ENCODE data around the gene TRIM58.
A peak's percentile ranks its signal among the peaks of the same experiment; 100 is the strongest.

Gene TRIM58

GRCh38 chr1:247884797-247885413 lies 27.9 kb downstream of the TRIM58 start:
- peak; percentile 5 for DNase-seq (ENCODE audit: low spot score)

- no peak for DNase-seq (ENCODE audit: low spot score)
Measured at GRCh38 chr1:247895163-247895637, 38.2 kb downstream of the TRIM58 start, which contains the start of gene OR2W3. Gene OR2W3, plus strand, starts transcription at chr1:247895587. Its CDS starts 0 bp downstream, at chr1:247895587.

GRCh38 chr1:247895976-247896375 lies 39.0 kb downstream of the TRIM58 start:
- DNase-seq (ENCODE audit: low spot score), result no peak

- no peak for DNase-seq (ENCODE audit: low spot score)
Measured at GRCh38 chr1:247904122-247904521, 47.1 kb downstream of the TRIM58 start.

- no peak for DNase-seq (ENCODE audit: low spot score)
Measured at GRCh38 chr1:247905181-247905580, 48.2 kb downstream of the TRIM58 start.

- no peak for DNase-seq (ENCODE audit: low spot score)
Measured at GRCh38 chr1:247905910-247906503, 49.0 kb downstream of the TRIM58 start.

GRCh38 chr1:247906504-247907047 lies 49.6 kb downstream of the TRIM58 start:
- peak; percentile 91 for DNase-seq (ENCODE audit: low spot score)

- DNase-seq (ENCODE audit: low spot score), result no peak
Measured at GRCh38 chr1:247908766-247909165, 51.8 kb downstream of the TRIM58 start.

GRCh38 chr1:247913786-247914185 lies 56.8 kb downstream of the TRIM58 start:
- no peak for DNase-seq (ENCODE audit: low spot score)

GRCh38 chr1:247914941-247915662 lies 58.1 kb downstream of the TRIM58 start:
- no peak for DNase-seq (ENCODE audit: low spot score)

GRCh38 chr1:247919952-247920351 lies 63.0 kb downstream of the TRIM58 start, which contains the start of gene OR2T8:
Gene OR2T8, plus strand, starts transcription at chr1:247920252. Its CDS starts 766 bp downstream, at chr1:247921018.
- DNase-seq (ENCODE audit: low spot score), result no peak

GRCh38 chr1:247923941-247924340 lies 67.0 kb downstream of the TRIM58 start:
- no peak for DNase-seq (ENCODE audit: low spot score)

- no peak for DNase-seq (ENCODE audit: low spot score)
Measured at GRCh38 chr1:247924868-247925267, 67.9 kb downstream of the TRIM58 start, which contains the start of gene OR2AJ1. Gene OR2AJ1, plus strand, starts transcription at chr1:247924889. Its CDS starts 8,880 bp downstream, at chr1:247933769.

Data from SW480 (cell line).